Vagina (tissue), 2 donors: ENCODE results near the gene PABPC1L.

Experiments used
- CTCF ChIP-seq, 3 experiments: fragments of 450-650 bp in 2 of 3; fragments of 200-600 bp in 1 of 3; sonication (generic) in 1 of 3; IDR thresholded peaks; one replicate each; pipeline ENCODE4 v1.5.1; 2017 to 2019; ENCODE audit warnings: antibody characterized with exemption in 3 of 3, mild to moderate bottlenecking in 2 of 3, moderate library complexity in 2 of 3
- POLR2A ChIP-seq, 2 donors: fragments of 450-650 bp; IDR thresholded peaks; one replicate each; pipeline ENCODE4 v1.6.1; 2017; ENCODE audit warnings: antibody characterized with exemption in 2 of 2, mild to moderate bottlenecking in 2 of 2, moderate library complexity in 2 of 2

GRCh38 chr20:44930517-44931168 lies 20.8 kb downstream of the PABPC1L start:
- no peak for TF ChIP-seq CTCF (IDR thresholded peaks at IDR 0.05)
- no peak for TF ChIP-seq POLR2A (IDR thresholded peaks at IDR 0.05)
